ENCODE data around the gene RIC8B.

Gene RIC8B

GRCh38 chr12:106907411-106907810 lies 132.9 kb downstream of the RIC8B start:
- Histone ChIP-seq H3K4me3 (ENCODE audit: insufficient read length, low read depth) (no peak overlapping the region), H3K4me1 (ENCODE audit: insufficient read depth, insufficient read length) (no peaks in the 10 kb centered on the region), H3K27me3 (ENCODE audit: insufficient read depth, insufficient read length) (peaks cover 20% of the 10 kb centered on the region), H3K9ac (ENCODE audit: insufficient read length, low read depth) (no peak overlapping the region), H3K9me3 (ENCODE audit: insufficient read depth, low read length) (no peaks in the 10 kb centered on the region; the same call in 1 of the 2 replicates), H3K36me3 (ENCODE audit: insufficient read depth, insufficient read length, low read length) (no peaks in the 10 kb centered on the region)
- DNase-seq (ENCODE audit: low read depth, low spot score): no peak
- TF ChIP-seq SUZ12 (IDR thresholded peaks at IDR 0.05; ENCODE audit: extremely low read depth, insufficient read depth, insufficient read length) (no peak), YY1 (IDR thresholded peaks at IDR 0.05; ENCODE audit: insufficient read depth, insufficient read length) (no peak), ZNF274 (IDR thresholded peaks at IDR 0.05; ENCODE audit: low read depth, low read length) (no peak)

GRCh38 chr12:106907846-106908245 lies 133.4 kb downstream of the RIC8B start:
- Histone ChIP-seq H3K9me3 (ENCODE audit: insufficient read depth, low read length) (no peaks in the 10 kb centered on the region; the same call in 1 of the 2 replicates), H3K4me1 (ENCODE audit: insufficient read depth, insufficient read length) (no peaks in the 10 kb centered on the region), H3K27me3 (ENCODE audit: insufficient read depth, insufficient read length) (peaks cover 16% of the 10 kb centered on the region), H3K9ac (ENCODE audit: insufficient read length, low read depth) (no peak overlapping the region), H3K4me3 (ENCODE audit: insufficient read length, low read depth) (no peak overlapping the region), H3K36me3 (ENCODE audit: insufficient read depth, insufficient read length, low read length) (no peaks in the 10 kb centered on the region)
- TF ChIP-seq ZNF274 (IDR thresholded peaks at IDR 0.05; ENCODE audit: low read depth, low read length): no peak
- no peak for TF ChIP-seq SUZ12 (IDR thresholded peaks at IDR 0.05; ENCODE audit: extremely low read depth, insufficient read depth, insufficient read length)
- no peak for TF ChIP-seq YY1 (IDR thresholded peaks at IDR 0.05; ENCODE audit: insufficient read depth, insufficient read length)
- no peak for DNase-seq (ENCODE audit: low read depth, low spot score)

- H3K9ac ChIP-seq (ENCODE audit: insufficient read length, low read depth): no peak overlapping the region
- no peak overlapping the region for H3K4me3 ChIP-seq (ENCODE audit: insufficient read length, low read depth)
- DNase-seq (ENCODE audit: low read depth, low spot score): no peak
- H3K9me3 ChIP-seq (ENCODE audit: insufficient read depth, low read length): no peaks in the 10 kb centered on the region; the same call in 1 of the 2 replicates
- H3K27me3 ChIP-seq (ENCODE audit: insufficient read depth, insufficient read length): peaks cover 9% of the 10 kb centered on the region
- no peaks in the 10 kb centered on the region for H3K4me1 ChIP-seq (ENCODE audit: insufficient read depth, insufficient read length)
- H3K36me3 ChIP-seq (ENCODE audit: insufficient read depth, insufficient read length, low read length): no peaks in the 10 kb centered on the region
- TF ChIP-seq SUZ12 (IDR thresholded peaks at IDR 0.05; ENCODE audit: extremely low read depth, insufficient read depth, insufficient read length) (no peak), YY1 (IDR thresholded peaks at IDR 0.05; ENCODE audit: insufficient read depth, insufficient read length) (no peak), ZNF274 (IDR thresholded peaks at IDR 0.05; ENCODE audit: low read depth, low read length) (no peak)
Measured at GRCh38 chr12:106908561-106908960, 134.1 kb downstream of the RIC8B start.

DNA sequence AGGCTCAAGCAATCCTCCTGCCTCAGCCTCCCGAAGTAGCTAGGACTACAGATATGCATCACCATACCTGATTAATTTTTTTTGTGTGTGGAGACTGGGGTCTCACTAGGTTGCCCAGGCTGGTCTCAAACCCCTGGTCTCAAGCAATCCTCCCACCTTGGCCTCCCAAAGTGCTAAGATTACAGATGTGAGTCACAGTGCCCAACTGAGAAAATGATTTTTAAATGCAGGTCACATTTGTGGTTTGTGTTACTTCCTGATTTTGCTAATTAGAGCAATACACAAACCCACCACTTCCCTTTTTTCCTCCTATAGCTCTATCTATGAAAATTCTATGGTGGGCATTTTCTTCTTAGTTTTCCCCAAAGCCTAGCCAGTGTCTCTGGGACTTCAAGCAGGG lies 135.7 kb downstream of the RIC8B start:
- TF ChIP-seq YY1 (IDR thresholded peaks at IDR 0.05; ENCODE audit: insufficient read depth, insufficient read length) (no peak), ZNF274 (IDR thresholded peaks at IDR 0.05; ENCODE audit: low read depth, low read length) (no peak), SUZ12 (IDR thresholded peaks at IDR 0.05; ENCODE audit: extremely low read depth, insufficient read depth, insufficient read length) (no peak)
- Histone ChIP-seq H3K27me3 (ENCODE audit: insufficient read depth, insufficient read length) (no peaks in the 10 kb centered on the region), H3K4me1 (ENCODE audit: insufficient read depth, insufficient read length) (no peaks in the 10 kb centered on the region), H3K36me3 (ENCODE audit: insufficient read depth, insufficient read length, low read length) (no peaks in the 10 kb centered on the region), H3K4me3 (ENCODE audit: insufficient read length, low read depth) (no peak overlapping the region), H3K9ac (ENCODE audit: insufficient read length, low read depth) (no peak overlapping the region), H3K9me3 (ENCODE audit: insufficient read depth, low read length) (no peaks in the 10 kb centered on the region; the same call in 1 of the 2 replicates)
- no peak for DNase-seq (ENCODE audit: low read depth, low spot score)

- Histone ChIP-seq H3K9ac (ENCODE audit: insufficient read length, low read depth) (no peak overlapping the region), H3K9me3 (ENCODE audit: insufficient read depth, low read length) (no peaks in the 10 kb centered on the region; the same call in 1 of the 2 replicates), H3K27me3 (ENCODE audit: insufficient read depth, insufficient read length) (no peaks in the 10 kb centered on the region), H3K4me1 (ENCODE audit: insufficient read depth, insufficient read length) (no peaks in the 10 kb centered on the region), H3K36me3 (ENCODE audit: insufficient read depth, insufficient read length, low read length) (no peaks in the 10 kb centered on the region), H3K4me3 (ENCODE audit: insufficient read length, low read depth) (no peak overlapping the region)
- DNase-seq (ENCODE audit: low read depth, low spot score): no peak
- no peak for TF ChIP-seq YY1 (IDR thresholded peaks at IDR 0.05; ENCODE audit: insufficient read depth, insufficient read length)
- no peak for TF ChIP-seq ZNF274 (IDR thresholded peaks at IDR 0.05; ENCODE audit: low read depth, low read length)
- no peak for TF ChIP-seq SUZ12 (IDR thresholded peaks at IDR 0.05; ENCODE audit: extremely low read depth, insufficient read depth, insufficient read length)
Measured at GRCh38 chr12:106911581-106911980, 137.1 kb downstream of the RIC8B start.

DNA sequence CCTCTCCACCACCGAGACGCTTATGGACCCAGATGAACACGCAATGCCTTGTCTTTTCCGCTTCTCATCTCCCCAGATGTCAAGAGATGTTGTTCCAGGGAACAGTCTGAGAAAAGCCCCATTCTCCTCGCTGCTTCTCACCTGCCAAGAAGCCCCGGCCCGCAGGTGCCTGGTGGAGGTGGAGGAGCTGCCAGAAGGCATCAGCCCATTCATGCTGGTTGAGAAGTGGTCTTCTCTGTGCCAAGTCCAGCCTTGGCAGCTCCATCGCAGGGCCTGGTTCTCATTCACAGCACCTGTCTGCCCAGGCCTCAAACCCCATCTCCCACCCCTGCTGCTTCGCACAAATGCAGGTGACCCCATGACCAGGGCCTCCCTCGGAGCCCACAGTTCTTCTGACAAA lies 139.0 kb downstream of the RIC8B start:
- H3K4me3 ChIP-seq (ENCODE audit: insufficient read length, low read depth): no peak overlapping the region
- TF ChIP-seq ZNF274 (IDR thresholded peaks at IDR 0.05; ENCODE audit: low read depth, low read length): no peak
- TF ChIP-seq SUZ12 (IDR thresholded peaks at IDR 0.05; ENCODE audit: extremely low read depth, insufficient read depth, insufficient read length): no peak
- no peak for TF ChIP-seq YY1 (IDR thresholded peaks at IDR 0.05; ENCODE audit: insufficient read depth, insufficient read length)
- no peaks in the 10 kb centered on the region for H3K9me3 ChIP-seq (ENCODE audit: insufficient read depth, low read length)
- no peaks in the 10 kb centered on the region for H3K27me3 ChIP-seq (ENCODE audit: insufficient read depth, insufficient read length)
- H3K36me3 ChIP-seq (ENCODE audit: insufficient read depth, insufficient read length, low read length): no peaks in the 10 kb centered on the region
- DNase-seq (ENCODE audit: low read depth, low spot score): no peak
- no peak overlapping the region for H3K9ac ChIP-seq (ENCODE audit: insufficient read length, low read depth)
- peaks cover 3% of the 10 kb centered on the region for H3K4me1 ChIP-seq (ENCODE audit: insufficient read depth, insufficient read length)

GRCh38 chr12:106914796-106915634 lies 140.5 kb downstream of the RIC8B start:
- Histone ChIP-seq H3K4me3 (ENCODE audit: insufficient read length, low read depth) (no peak overlapping the region), H3K9me3 (ENCODE audit: insufficient read depth, low read length) (no peaks in the 10 kb centered on the region), H3K36me3 (ENCODE audit: insufficient read depth, insufficient read length, low read length) (no peaks in the 10 kb centered on the region), H3K9ac (ENCODE audit: insufficient read length, low read depth) (no peak overlapping the region), H3K4me1 (ENCODE audit: insufficient read depth, insufficient read length) (peaks cover 3% of the 10 kb centered on the region), H3K27me3 (ENCODE audit: insufficient read depth, insufficient read length) (no peaks in the 10 kb centered on the region)
- DNase-seq (ENCODE audit: low read depth, low spot score): no peak
- TF ChIP-seq SUZ12 (IDR thresholded peaks at IDR 0.05; ENCODE audit: extremely low read depth, insufficient read depth, insufficient read length): no peak
- no peak for TF ChIP-seq ZNF274 (IDR thresholded peaks at IDR 0.05; ENCODE audit: low read depth, low read length)
- no peak for TF ChIP-seq YY1 (IDR thresholded peaks at IDR 0.05; ENCODE audit: insufficient read depth, insufficient read length)
